Activated CD4-positive, alpha-beta T cell treated with anti-CD3 and anti-CD28 coated beads for 1 hour (primary cell): ENCODE results near the gene UPP2.

Source experiments
- DNase-seq: peaks from one replicate; pipeline ENCODE4 v3.0.0-alpha.2; 2020

Gene UPP2

DNA sequence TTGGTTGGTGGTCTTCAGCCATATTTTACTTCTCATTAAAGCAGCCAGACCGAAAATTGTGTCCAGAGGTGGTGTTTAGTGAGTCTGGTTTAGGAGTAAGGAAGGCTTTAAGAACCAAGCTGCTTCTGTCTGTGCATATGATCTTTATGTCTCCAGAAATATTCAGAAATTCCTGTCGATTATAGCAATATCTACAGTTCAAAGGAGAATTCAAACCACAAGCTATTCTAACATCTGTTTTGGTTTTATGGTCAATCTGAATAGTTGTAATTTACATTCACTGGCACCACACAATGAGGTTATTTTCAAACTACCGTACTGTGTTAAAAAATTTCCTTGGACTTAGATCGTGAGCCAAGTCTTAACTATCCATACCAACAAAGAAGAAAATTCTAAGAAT lies 11.3 kb downstream of the UPP2 start:
- DNase-seq, result no peak

GRCh38 chr2:158113741-158114295 lies 12.1 kb downstream of the UPP2 start:
- DNase-seq, result no peak

DNA sequence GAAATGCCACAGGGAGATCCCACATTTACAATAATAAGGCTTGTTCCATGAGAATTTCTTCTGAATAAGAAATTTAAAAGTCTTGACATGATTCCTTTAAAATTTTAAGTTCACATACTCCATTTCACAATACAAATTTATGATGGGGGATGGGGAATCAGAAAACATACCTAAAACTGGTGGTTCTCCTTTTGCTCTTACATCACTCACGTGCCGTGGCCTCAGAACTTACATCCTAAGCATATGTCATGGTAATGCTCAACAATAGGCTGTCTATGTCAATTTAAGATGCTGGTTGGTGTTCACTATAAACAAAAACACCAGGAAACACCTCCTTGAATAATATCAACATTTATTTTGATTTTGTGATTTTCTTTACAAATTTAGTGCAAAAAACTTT lies 12.8 kb downstream of the UPP2 start:
- DNase-seq, result no peak

GRCh38 chr2:158115202-158115767 lies 13.6 kb downstream of the UPP2 start:
- no peak for DNase-seq

DNA sequence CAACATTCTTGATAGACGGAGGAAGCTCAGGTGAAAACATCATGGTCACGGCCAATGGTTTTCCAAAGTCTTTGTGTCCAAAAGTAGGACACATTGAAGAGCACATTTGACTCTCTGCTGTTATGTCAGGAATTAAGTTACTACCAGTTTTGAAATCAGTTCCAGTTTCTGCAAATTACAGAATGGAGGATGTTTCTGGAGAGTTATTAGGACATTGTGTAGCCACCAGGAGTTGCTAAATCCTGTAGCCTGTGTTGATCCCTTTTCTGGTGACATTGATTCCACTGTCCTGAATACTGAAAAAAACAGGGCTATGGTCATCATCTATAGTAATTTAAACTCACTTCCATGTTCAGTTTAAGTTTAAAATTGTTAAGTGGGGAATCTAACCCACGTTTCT lies 15.3 kb downstream of the UPP2 start:
- DNase-seq, result no peak

DNA sequence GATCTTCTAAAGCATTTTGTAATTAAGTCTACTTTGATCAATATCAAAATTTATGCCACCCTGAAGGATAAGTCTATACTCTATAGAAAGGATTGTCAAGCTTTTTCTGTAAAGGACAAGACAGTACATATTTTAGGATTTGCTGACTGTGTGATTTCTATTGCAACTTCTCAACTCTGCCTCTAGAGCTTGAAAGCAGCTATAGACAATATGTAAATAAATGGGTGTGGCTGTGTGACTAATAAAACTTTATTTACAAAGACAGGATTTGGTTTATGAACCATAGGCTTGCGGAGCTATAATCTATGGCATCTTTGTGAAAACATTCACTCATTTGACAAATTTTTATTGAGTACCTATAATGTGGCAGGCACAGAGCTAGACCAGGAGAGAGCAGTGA lies 18.4 kb downstream of the UPP2 start:
- no peak for DNase-seq

DNA sequence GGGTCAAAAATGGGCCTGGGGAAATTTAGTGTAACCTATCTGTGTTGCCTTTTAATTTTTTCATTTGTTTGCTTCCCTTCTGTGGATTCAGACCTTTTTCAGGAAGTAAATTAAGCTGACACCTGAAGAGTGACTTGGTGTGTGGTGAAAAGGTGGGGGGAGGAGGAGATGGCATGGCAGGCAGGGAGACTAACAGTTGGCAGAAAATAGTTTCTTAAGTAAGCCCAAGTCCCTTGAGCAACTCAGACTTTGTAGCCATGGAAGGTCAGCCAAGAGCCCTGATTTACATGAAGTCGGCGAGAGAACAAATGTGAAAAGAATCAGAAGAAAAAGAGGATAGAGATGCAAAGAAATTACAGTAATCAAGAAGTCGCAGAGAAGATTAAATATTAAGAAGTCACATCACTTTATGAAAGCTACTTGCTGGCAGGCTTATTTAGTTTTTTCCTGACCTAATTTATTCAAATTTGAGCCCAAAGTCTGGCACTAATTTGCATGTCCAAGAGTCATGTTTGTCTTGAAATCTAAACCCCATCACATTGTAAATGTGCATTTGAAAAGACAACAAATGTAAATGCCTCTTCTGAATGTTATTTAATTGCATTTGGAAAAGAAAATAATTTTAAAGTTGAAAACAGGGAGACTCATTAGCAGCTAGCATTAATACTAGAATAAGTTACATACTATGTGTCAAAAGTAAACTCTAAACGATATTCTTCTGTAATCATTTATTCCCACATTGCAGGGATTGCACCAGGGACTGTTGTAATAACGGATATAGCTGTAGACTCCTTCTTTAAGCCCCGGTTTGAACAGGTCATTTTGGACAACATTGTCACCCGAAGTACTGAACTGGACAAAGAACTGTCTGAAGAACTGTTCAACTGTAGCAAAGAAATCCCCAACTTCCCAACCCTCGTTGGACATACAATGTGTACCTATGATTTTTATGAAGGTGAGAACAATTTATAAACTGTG lies 19.3 kb downstream of the UPP2 start:
- DNase-seq, result no peak

- no peak for DNase-seq
Observed at GRCh38 chr2:158124896-158125295, 23.2 kb downstream of the UPP2 start.

- DNase-seq, result no peak
Observed at GRCh38 chr2:158125756-158126498, 24.3 kb downstream of the UPP2 start.

DNA sequence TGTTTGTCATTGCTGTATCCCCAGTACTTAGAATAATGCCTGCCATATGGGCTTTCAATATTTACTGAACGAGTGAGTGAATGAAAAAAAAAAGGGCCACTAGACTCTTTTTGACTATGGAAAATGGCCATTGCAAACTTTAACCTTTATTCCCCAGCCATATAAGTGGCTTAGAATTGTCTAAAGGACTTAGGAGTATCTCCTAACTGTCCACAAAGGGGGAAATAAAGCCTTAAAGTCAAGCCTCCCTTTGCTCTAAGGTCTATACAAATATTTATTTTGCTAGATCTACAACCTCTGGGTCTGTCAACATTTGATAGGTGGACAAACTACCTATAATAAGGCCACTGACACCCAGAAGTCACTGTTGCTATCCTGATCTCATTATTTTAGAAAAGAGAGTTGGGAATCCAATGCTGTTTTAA lies 25.7 kb downstream of the UPP2 start:
- DNase-seq, result no peak

DNA sequence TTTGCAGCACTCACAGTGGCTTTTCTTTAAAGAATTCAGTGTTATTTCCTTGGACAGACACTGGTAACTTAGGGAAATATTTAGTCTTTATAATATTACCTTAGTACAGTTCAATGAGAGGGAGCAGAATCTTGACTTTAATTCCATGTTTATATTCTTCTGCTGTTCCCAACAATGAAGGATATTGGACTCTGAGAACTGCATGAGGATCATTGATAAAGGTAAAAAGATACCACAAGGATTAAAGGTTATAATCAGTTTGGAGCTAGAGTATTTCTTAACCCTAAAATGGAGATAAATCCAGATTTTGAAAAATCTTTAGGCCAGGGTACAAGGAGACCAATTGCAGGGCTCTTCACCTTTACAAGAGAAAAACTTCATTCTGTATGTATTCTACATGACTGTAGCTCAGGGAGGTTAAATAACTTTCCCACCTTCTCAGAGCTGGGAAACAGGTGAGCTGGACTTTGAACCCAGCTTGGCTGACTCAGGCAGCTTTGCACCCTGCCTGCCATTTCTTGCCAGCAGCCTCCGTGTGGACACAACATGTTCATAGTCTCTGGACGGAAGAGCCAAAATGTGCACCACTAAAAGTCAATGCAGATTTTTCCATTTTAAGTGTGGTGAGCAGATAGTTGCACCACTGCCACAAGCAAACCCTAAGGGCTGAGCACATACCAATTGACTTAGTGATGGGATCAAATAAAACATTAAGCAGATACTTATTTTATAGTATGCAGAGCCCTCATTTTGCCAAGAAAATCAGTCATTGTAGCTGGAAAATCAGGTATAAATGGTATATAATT lies 26.7 kb downstream of the UPP2 start:
- DNase-seq, result no peak

DNA sequence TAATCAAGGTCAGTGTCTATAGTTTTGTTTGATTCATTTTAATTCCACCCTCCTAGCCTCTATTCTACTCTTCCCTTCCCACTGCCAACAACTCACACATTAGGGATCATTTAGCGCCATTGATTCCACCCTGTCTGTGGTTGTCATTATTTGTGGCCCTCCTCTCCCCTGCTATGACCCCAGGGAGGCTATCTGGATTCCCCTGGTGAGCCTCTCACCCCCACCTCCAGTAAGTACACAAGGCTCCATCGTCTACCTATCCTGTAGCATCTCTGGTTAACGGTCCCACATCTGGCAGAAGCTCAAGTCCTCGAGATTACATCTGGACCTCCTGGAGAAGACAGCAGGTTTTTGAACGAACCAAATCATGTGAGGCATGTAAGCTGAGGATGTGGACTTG lies 27.4 kb downstream of the UPP2 start:
- no peak for DNase-seq

GRCh38 chr2:158130832-158131473 lies 29.3 kb downstream of the UPP2 start:
- DNase-seq, result no peak

- no peak for DNase-seq
Observed at GRCh38 chr2:158131483-158131912, 29.8 kb downstream of the UPP2 start.

DNA sequence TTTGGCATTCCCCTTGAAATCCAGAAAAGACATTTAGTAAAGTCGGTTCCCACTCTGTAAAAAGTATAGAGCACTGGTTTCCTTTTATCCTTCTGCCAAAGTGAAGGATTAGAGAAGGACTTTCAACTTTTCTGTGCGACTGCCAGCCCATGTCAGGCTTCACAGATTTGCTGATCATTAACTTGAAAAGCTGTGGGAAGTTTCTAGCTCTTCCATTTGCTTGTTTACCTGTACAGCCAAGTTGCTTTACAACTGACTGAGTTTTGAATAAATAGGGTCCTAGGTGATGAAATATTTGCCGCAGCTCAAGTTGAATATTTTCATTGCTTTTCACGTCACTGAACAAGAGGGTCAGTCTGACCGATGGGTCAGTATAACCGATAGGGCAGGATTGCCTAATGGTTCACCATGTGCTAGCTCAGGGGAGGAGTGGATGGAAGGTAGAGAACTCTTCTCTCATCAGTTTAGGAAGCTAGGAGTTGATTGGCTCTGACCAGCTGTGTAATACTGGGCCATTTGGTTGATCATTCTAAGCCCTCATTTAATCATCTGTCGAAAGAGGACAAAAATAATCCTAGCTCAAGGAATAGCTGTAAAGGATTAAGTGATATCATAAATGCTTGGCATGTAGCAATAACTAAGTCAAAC lies 30.4 kb downstream of the UPP2 start:
- no peak for DNase-seq

- DNase-seq, result no peak
Observed at GRCh38 chr2:158134055-158134454, 32.4 kb downstream of the UPP2 start.

GRCh38 chr2:158134655-158135054 lies 33.0 kb downstream of the UPP2 start:
- DNase-seq, result no peak

DNA sequence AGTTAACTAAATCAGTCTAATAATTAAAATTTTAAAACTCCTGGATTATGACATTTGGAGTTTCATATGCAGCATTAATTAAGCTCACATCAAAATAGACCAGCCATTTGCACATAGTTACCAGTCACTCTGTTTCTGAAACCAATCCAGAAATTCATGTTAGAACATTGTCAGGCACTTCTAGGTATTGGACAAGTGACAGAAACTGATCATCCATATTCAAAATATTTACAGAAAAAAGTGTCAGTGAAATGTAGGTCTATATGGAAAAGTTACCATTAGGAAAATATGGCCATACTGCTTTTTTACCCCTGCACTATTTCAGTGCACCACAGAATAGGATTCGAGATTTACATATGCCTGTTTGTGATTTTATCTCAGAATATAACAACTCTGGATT lies 33.4 kb downstream of the UPP2 start:
- DNase-seq, result no peak

- no peak for DNase-seq
Observed at GRCh38 chr2:158138255-158138654, 36.6 kb downstream of the UPP2 start.

GRCh38 chr2:158140201-158140600 lies 38.5 kb downstream of the UPP2 start:
- DNase-seq, result no peak

- DNase-seq, result no peak
Observed at GRCh38 chr2:158142165-158142564, 40.5 kb downstream of the UPP2 start.
